Neural progenitor cell (in vitro differentiated cells): ENCODE data around the gene RBFOX1.

Experiments
- CTCF ChIP-seq: fragments of 200-600 bp; sonication (generic); IDR thresholded peaks from 2 replicates; pipeline ENCODE4 v1.5.1; 2017; ENCODE audit warnings: antibody characterized with exemption, mild to moderate bottlenecking
- EZH2 ChIP-seq: fragments of 200-600 bp; sonication (generic); IDR thresholded peaks from 2 replicates; pipeline ENCODE4 v1.6.1; 2017; ENCODE audit warnings: antibody characterized with exemption, mild to moderate bottlenecking, moderate library complexity
- EZH2phosphoT487 ChIP-seq: fragments of 200-600 bp; sonication (generic); IDR thresholded peaks from 2 replicates; pipeline ENCODE4 v1.6.1; 2017; ENCODE audit warnings: antibody characterized with exemption

GRCh38 chr16:7571366-7571765, 238.7 kb downstream of the RBFOX1 start:
- no peak for TF ChIP-seq CTCF
- TF ChIP-seq EZH2: no peak
- no peak for TF ChIP-seq EZH2phosphoT487
